HFFc6 (cell line): ENCODE measurements around the gene PSEN1. TPM values are rescaled to one million over a fixed set of nuclear protein-coding genes. Genes with fewer than 3 reads are reported as not detected.

Source experiments
- DNase-seq: peaks from one replicate; pipeline ENCODE4 v3.0.0-alpha.2; 2018
- H3K27ac Mint-ChIP-seq: 2 replicates; pipeline ENCODE4 v1.8.0; 2020; ENCODE audit warnings: mild to moderate bottlenecking, mixed read lengths
- H3K27me3 Mint-ChIP-seq: 2 replicates; pipeline ENCODE4 v1.8.0; 2021; ENCODE audit warnings: mild to moderate bottlenecking, moderate library complexity, mixed read lengths; ENCODE audit not compliant: insufficient read depth
- H3K36me3 Mint-ChIP-seq: 2 replicates; pipeline ENCODE4 v1.8.0; 2021; ENCODE audit warnings: low read depth, mixed read lengths
- H3K4me1 Mint-ChIP-seq: 2 replicates; pipeline ENCODE4 v1.8.0; 2020; ENCODE audit warnings: low read depth, mixed read lengths
- H3K4me3 Mint-ChIP-seq: 2 replicates; pipeline ENCODE4 v1.8.0; 2020; ENCODE audit warnings: mild to moderate bottlenecking, moderate library complexity, mixed read lengths
- H3K9me3 Mint-ChIP-seq: 2 replicates; pipeline ENCODE4 v1.8.0; 2020; ENCODE audit warnings: mild to moderate bottlenecking, mixed read lengths
- CTCF ChIP-seq: fragments of 200-600 bp; sonication (generic); IDR thresholded peaks from 2 replicates; pipeline ENCODE4 v1.5.0; 2021; ENCODE audit warnings: antibody characterized with exemption, mild to moderate bottlenecking
- total RNA-seq, 6 experiments: library from RNA; stranded (reverse); fragmentation: NEBNext Ultra II Directional; extraction: Animal tissue kit (Norgen Biotek cat#: 25700); gene quantifications; 2 replicates in 1 of 6; 3 replicates in 5 of 6; pipeline ENCODE4 v1.2.3, GENCODE V29; 2021

Gene PSEN1
- total RNA-seq, 6 experiments from 2014 or later: 34.5 to 44.6 (median 40.2) TPM

- TF ChIP-seq CTCF: no peak
- no peak overlapping the region for H3K4me3 Mint-ChIP-seq
- peaks cover 16% of the 10 kb centered on the region for H3K27me3 Mint-ChIP-seq
- no peak for DNase-seq
- H3K27ac Mint-ChIP-seq: no peak overlapping the region
- peaks cover 40% of the 10 kb centered on the region for H3K4me1 Mint-ChIP-seq
- no peaks in the 10 kb centered on the region for H3K9me3 Mint-ChIP-seq
- no peaks in the 10 kb centered on the region for H3K36me3 Mint-ChIP-seq
Observed at GRCh38 chr14:73243748-73244147, 107.4 kb downstream of the PSEN1 start.

GRCh38 chr14:73244541-73245290 is 108.4 kb downstream of the PSEN1 start:
- peaks cover 37% of the 10 kb centered on the region for H3K4me1 Mint-ChIP-seq
- H3K27me3 Mint-ChIP-seq: peaks cover 12% of the 10 kb centered on the region
- no peak overlapping the region for H3K27ac Mint-ChIP-seq
- H3K9me3 Mint-ChIP-seq: no peaks in the 10 kb centered on the region
- H3K36me3 Mint-ChIP-seq: no peaks in the 10 kb centered on the region
- peak overlapping the region; percentile 68 for H3K4me3 Mint-ChIP-seq
- TF ChIP-seq CTCF: no peak
- DNase-seq: no peak

- peaks cover 37% of the 10 kb centered on the region for H3K4me1 Mint-ChIP-seq
- DNase-seq: peak; percentile 35
- no peaks in the 10 kb centered on the region for H3K9me3 Mint-ChIP-seq
- H3K27me3 Mint-ChIP-seq: peaks cover 10% of the 10 kb centered on the region
- no peaks in the 10 kb centered on the region for H3K36me3 Mint-ChIP-seq
- H3K4me3 Mint-ChIP-seq: peak overlapping the region; percentile 92
- TF ChIP-seq CTCF: no peak
- no peak overlapping the region for H3K27ac Mint-ChIP-seq
Observed at GRCh38 chr14:73245480-73246325, 109.4 kb downstream of the PSEN1 start.

GRCh38 chr14:73246387-73247150 is 110.3 kb downstream of the PSEN1 start:
- H3K36me3 Mint-ChIP-seq: no peaks in the 10 kb centered on the region
- H3K27ac Mint-ChIP-seq: 0 out of 2 replicates have a peak overlapping the region, but pooled peaks have one; percentile 43
- peak overlapping the region; percentile 92 for H3K4me3 Mint-ChIP-seq
- H3K27me3 Mint-ChIP-seq: peaks cover 9% of the 10 kb centered on the region
- no peaks in the 10 kb centered on the region for H3K9me3 Mint-ChIP-seq
- H3K4me1 Mint-ChIP-seq: peaks cover 35% of the 10 kb centered on the region
- TF ChIP-seq CTCF: no peak
- DNase-seq: no peak

- no peak for TF ChIP-seq CTCF
- H3K4me3 Mint-ChIP-seq: no peak overlapping the region
- no peaks in the 10 kb centered on the region for H3K36me3 Mint-ChIP-seq
- H3K4me1 Mint-ChIP-seq: peaks cover 32% of the 10 kb centered on the region
- H3K27ac Mint-ChIP-seq: peak overlapping the region; percentile 27; the same call in 1 of the 2 replicates
- H3K27me3 Mint-ChIP-seq: peaks cover 9% of the 10 kb centered on the region
- DNase-seq: peak; percentile 25
- no peaks in the 10 kb centered on the region for H3K9me3 Mint-ChIP-seq
Observed at GRCh38 chr14:73248108-73248868, 112.0 kb downstream of the PSEN1 start.
